ENCODE measurements around the gene CNGA2.

CNGA2 gene

DNA sequence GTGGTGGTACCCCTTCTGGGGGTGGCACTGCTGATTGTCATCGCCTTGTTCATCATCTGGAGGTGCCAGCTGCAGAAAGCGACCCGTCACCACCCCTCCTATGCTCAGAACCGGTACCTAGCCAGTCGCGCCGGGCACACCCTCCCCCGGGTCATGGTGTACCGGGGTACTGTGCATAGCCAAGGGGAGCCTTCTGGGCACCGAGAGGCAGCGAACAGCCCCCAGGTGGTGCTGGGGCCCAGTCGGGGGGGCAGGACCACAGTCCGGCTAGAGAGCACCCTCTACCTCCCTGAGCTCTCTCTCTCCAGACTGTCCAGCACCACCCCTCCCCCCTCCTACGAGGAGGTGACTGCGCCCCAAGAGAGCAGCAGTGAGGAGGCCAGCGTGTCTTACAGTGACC is 34.0 kb upstream of the CNGA2 start:
- Histone ChIP-seq H3K27me3 (ENCODE audit: control insufficient read depth, insufficient read depth, low read length) (peaks cover 9% of the 10 kb centered on the region), H3K9me3 (ENCODE audit: control insufficient read depth, low read depth, low read length) (no peaks in the 10 kb centered on the region), H3K9ac (ENCODE audit: low read length) (no peak overlapping the region), H3K4me3 (ENCODE audit: low read length) (no peak overlapping the region), H3K36me3 (ENCODE audit: control insufficient read depth, low read depth, low read length) (no peaks in the 10 kb centered on the region), H3K27ac (ENCODE audit: low read length) (no peak overlapping the region), H3K4me1 (ENCODE audit: control insufficient read depth, low read depth, low read length) (no peaks in the 10 kb centered on the region)

DNA sequence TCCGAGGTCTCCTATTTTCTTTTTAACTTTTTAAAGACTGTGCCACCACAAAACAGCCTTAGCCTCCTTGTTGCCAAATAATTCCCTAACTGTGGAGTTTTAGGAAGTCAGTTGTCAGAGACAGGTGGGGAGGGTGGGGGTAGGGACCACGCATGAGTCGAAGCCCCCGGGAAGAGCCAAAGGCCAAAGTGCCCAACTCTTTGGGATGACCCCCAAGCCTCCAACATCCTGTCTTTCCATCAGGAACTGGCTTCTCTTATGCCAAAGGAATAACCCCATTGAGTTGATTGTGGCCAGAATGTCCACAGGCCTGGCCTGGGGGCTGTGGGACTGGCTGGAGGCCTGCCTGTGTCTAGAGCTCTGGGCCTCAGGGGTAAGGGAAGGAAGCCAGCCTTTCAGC is 33.5 kb upstream of the CNGA2 start:
- Histone ChIP-seq H3K9ac (ENCODE audit: low read length) (no peak overlapping the region), H3K4me1 (ENCODE audit: control insufficient read depth, low read depth, low read length) (no peaks in the 10 kb centered on the region), H3K36me3 (ENCODE audit: control insufficient read depth, low read depth, low read length) (no peaks in the 10 kb centered on the region), H3K9me3 (ENCODE audit: control insufficient read depth, low read depth, low read length) (no peaks in the 10 kb centered on the region), H3K27me3 (ENCODE audit: control insufficient read depth, insufficient read depth, low read length) (peaks cover 4% of the 10 kb centered on the region), H3K4me3 (ENCODE audit: low read length) (no peak overlapping the region), H3K27ac (ENCODE audit: low read length) (no peak overlapping the region)

DNA sequence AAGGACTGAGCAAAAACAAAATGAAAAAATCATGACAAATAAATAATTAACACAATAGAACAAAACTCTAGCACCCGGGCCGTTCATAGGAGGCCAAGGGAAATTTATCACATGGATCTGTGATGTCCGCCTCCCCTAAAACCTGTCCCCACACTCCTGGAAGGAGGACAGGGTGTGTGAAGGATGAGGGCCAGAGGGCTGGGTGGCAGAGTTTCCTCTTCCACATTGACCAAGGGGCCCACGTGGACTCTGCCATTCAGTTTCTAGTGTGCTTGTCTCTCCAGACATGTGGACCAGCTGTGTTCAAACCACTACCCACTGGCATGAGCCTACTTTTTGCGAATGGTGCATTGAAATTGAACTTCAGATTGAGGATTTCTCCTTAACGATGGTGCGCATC is 33.0 kb upstream of the CNGA2 start:
- Histone ChIP-seq H3K4me1 (ENCODE audit: control insufficient read depth, low read depth, low read length) (no peaks in the 10 kb centered on the region), H3K36me3 (ENCODE audit: control insufficient read depth, low read depth, low read length) (no peaks in the 10 kb centered on the region), H3K4me3 (ENCODE audit: low read length) (no peak overlapping the region), H3K9ac (ENCODE audit: low read length) (no peak overlapping the region), H3K27ac (ENCODE audit: low read length) (no peak overlapping the region), H3K27me3 (ENCODE audit: control insufficient read depth, insufficient read depth, low read length) (no peaks in the 10 kb centered on the region), H3K9me3 (ENCODE audit: control insufficient read depth, low read depth, low read length) (no peaks in the 10 kb centered on the region)

DNA sequence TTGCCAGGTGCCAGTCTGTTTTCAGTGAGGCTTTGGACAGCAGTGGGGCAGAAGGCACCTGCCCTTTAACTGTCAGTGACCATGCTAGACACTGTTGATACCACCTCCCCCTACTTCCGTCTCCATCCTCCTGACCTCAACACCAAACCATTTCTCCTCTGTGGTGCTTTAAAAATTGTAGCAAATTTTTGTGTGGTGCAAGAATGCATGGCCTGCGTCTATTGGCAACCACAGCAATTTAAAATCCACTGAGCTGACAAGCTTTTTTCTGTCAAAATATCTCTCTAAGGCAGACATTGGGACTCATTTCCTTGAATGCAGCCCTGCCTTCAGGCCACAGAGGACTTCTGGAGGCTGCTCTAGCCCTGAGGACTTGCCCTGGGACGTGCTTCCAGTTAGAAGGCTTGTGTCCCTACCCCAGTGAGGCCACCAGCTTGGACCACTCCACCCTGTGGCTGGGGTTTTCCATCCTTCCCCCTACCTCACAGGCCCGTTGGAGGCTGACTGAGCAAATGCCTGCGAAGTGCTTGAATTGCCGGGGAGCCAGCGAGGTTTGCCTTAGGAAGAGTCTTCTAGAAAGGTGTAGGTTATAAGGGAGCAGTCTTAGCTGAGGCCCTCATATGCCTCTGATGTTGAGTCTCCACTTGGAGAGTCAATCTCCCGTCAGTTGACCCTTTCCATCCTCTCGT is 32.4 kb upstream of the CNGA2 start:
- Histone ChIP-seq H3K4me1 (ENCODE audit: control insufficient read depth, low read depth, low read length) (no peaks in the 10 kb centered on the region), H3K27ac (ENCODE audit: low read length) (no peak overlapping the region), H3K9ac (ENCODE audit: low read length) (no peak overlapping the region), H3K27me3 (ENCODE audit: control insufficient read depth, insufficient read depth, low read length) (no peaks in the 10 kb centered on the region), H3K36me3 (ENCODE audit: control insufficient read depth, low read depth, low read length) (no peaks in the 10 kb centered on the region), H3K4me3 (ENCODE audit: low read length) (no peak overlapping the region), H3K9me3 (ENCODE audit: control insufficient read depth, low read depth, low read length) (no peaks in the 10 kb centered on the region)

DNA sequence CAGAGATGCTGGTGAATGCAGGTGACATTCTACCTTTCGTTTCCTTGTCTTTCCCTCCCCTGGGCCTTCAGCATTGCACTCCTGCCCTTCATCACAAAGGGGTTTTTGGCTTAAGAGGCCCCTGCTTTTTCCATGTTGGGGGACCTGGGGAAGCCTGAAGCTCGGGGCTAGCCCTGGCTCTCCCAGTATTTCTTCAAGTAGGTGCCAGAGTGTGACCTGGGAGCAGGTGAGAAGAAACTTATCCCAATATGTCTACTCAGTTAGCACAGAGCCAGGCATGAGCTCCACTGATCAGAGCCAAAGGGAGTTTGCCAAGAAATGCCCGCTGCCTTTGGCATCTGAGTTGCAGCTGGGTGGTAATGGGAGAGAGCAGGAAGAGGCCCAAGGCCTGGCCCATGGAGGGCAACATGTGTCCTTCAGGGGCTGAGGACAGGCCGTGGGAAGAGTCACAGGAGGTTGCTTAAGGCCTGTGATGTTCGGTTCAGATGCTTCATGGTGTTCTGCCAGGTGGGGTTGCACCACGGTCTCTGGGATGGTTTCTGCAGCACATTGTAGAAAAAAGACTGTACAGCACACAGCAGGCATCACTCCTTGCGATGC is 31.7 kb upstream of the CNGA2 start:
- Histone ChIP-seq H3K9ac (ENCODE audit: low read length) (no peak overlapping the region), H3K27me3 (ENCODE audit: control insufficient read depth, insufficient read depth, low read length) (no peaks in the 10 kb centered on the region), H3K9me3 (ENCODE audit: control insufficient read depth, low read depth, low read length) (no peaks in the 10 kb centered on the region), H3K4me3 (ENCODE audit: low read length) (no peak overlapping the region), H3K36me3 (ENCODE audit: control insufficient read depth, low read depth, low read length) (no peaks in the 10 kb centered on the region), H3K27ac (ENCODE audit: low read length) (no peak overlapping the region), H3K4me1 (ENCODE audit: control insufficient read depth, low read depth, low read length) (no peaks in the 10 kb centered on the region)

DNA sequence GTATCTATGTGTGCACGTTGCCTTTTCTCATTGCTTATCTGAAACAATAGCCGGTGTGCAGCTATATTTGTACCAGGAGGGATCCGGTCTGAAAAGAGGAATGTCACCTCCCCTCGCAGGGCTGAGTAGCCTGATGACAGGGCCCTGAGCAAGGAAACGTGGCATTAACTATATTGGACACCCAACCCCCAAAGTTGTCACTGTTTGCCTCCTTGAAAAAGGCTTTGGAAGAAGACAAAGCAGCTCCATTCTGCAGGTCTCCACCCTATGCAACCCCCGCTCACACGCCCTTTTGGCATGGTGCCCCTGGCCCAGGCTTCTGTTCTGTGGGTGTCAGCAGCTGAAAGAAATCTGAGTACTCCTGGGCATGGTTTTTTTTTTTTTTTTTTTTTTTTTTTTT is 31.1 kb upstream of the CNGA2 start:
- Histone ChIP-seq H3K9me3 (ENCODE audit: control insufficient read depth, low read depth, low read length) (no peaks in the 10 kb centered on the region), H3K36me3 (ENCODE audit: control insufficient read depth, low read depth, low read length) (no peaks in the 10 kb centered on the region), H3K4me1 (ENCODE audit: control insufficient read depth, low read depth, low read length) (no peaks in the 10 kb centered on the region), H3K9ac (ENCODE audit: low read length) (no peak overlapping the region), H3K27me3 (ENCODE audit: control insufficient read depth, insufficient read depth, low read length) (no peaks in the 10 kb centered on the region), H3K27ac (ENCODE audit: low read length) (no peak overlapping the region), H3K4me3 (ENCODE audit: low read length) (no peak overlapping the region)

DNA sequence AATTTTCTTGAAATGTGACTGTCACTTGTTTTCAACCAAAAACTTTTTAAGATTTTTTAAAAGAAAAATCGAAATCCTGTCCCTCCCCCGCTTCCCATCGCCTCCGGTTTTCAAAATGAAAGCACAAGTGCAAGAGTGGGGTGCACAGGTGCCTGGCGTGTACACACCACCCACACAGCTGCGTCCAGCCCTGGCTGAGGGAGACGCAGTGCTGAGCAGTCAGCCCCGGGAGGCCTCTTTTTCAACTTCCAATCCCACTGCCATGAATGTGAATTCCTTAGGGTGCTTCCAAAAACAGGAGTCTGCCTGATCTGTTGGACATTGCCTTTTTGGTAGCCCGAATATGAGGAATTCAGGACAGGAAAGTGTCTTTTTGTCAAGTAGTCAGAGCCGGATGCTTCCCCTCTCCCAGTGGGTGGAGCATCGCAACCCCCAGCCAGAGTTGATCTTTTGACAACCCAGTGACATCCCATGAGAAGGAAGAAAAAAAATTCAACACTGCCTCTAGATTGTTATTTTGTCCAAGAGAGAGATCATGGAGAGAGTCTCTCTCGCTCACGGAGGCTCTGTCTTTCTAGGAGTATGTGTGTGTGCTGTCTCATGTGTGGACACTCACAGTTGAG is 30.4 kb upstream of the CNGA2 start:
- H3K27me3 ChIP-seq (ENCODE audit: control insufficient read depth, insufficient read depth, low read length), result no peaks in the 10 kb centered on the region
- H3K9me3 ChIP-seq (ENCODE audit: control insufficient read depth, low read depth, low read length), result no peaks in the 10 kb centered on the region

DNA sequence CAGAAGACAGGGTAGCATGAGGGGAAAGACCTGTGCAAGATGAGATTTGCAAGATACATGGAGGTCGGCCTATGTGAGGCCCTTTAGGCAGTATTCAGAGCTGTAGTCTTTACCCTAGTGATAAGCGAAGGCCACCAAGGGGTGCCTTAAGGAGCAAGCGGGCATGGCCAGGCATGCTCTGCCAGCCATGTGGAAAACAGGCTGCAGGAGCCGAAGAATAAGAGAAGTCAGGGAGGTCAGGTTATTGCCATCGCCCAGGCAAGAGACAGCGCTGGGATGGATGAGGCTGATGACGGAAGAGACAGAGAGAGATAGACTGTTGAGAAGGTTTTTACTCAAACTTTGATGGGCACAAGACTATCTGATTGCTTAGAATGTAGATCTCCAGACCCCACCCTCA is 25.7 kb upstream of the CNGA2 start:
- H3K4me3 ChIP-seq (ENCODE audit: low read length), result no peak overlapping the region
- H3K9ac ChIP-seq (ENCODE audit: low read length), result no peak overlapping the region
- H3K36me3 ChIP-seq (ENCODE audit: control insufficient read depth, low read depth, low read length), result no peaks in the 10 kb centered on the region
- no peaks in the 10 kb centered on the region for H3K27me3 ChIP-seq (ENCODE audit: control insufficient read depth, insufficient read depth, low read length)
- no peak overlapping the region for H3K27ac ChIP-seq (ENCODE audit: low read length)
- H3K9me3 ChIP-seq (ENCODE audit: control insufficient read depth, low read depth, low read length), result peaks cover 3% of the 10 kb centered on the region
- H3K4me1 ChIP-seq (ENCODE audit: control insufficient read depth, low read depth, low read length), result no peaks in the 10 kb centered on the region

More for the DNA sequence above, 30.4 kb upstream of the CNGA2 start:
- no peaks in the 10 kb centered on the region for H3K36me3 ChIP-seq (ENCODE audit: control insufficient read depth, low read depth, low read length)
- no peaks in the 10 kb centered on the region for H3K4me1 ChIP-seq (ENCODE audit: control insufficient read depth, low read depth, low read length)
- no peak overlapping the region for H3K9ac ChIP-seq (ENCODE audit: low read length)
- H3K27ac ChIP-seq (ENCODE audit: low read length), result no peak overlapping the region
- H3K4me3 ChIP-seq (ENCODE audit: low read length), result no peak overlapping the region

DNA sequence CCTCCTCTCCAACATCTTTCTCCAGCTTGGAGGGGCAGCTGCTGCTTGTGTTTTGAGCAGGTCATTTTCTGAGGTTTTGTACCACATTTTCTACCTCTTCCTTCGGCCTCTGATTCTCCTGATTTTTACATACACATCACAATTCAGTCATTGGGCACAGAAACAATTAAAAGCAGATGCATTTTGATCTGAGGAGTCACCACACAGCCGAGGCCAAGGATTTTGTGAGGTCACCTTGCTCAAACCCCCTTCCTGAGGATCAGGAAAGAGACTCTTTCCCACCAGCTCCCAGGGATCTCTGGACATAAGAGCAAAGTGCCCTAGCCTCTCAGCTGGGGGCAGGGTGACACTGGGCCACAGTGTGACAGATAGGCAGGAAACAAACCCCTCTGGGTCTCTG is 24.1 kb upstream of the CNGA2 start:
- peaks cover 3% of the 10 kb centered on the region for H3K9me3 ChIP-seq (ENCODE audit: control insufficient read depth, low read depth, low read length)

DNA sequence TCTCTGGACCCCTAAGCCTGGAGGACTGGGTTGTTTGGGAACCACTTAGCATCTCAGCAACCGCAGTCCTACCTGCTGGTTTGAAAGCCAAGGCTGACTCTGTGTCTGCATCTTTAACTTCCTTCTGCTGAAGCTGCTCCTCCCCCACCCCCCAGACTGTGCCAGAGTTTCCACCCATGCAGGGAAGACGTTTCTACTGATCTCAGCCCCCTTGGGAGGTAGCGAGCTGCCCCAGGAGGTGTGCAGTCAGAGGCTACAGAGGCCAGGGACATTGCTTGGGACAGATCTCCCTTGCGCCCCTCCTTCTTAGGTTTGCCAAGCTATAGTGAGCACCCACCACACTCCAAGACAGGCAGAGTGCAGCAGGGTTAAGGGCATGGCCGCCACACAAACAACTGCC is 23.4 kb upstream of the CNGA2 start:
- Histone ChIP-seq H3K4me3 (ENCODE audit: low read length) (no peak overlapping the region), H3K9ac (ENCODE audit: low read length) (no peak overlapping the region), H3K36me3 (ENCODE audit: control insufficient read depth, low read depth, low read length) (no peaks in the 10 kb centered on the region), H3K27ac (ENCODE audit: low read length) (no peak overlapping the region), H3K9me3 (ENCODE audit: control insufficient read depth, low read depth, low read length) (peaks cover 4% of the 10 kb centered on the region), H3K27me3 (ENCODE audit: control insufficient read depth, insufficient read depth, low read length) (no peaks in the 10 kb centered on the region), H3K4me1 (ENCODE audit: control insufficient read depth, low read depth, low read length) (no peaks in the 10 kb centered on the region)

More for the DNA sequence above, 24.1 kb upstream of the CNGA2 start:
- Histone ChIP-seq H3K36me3 (ENCODE audit: control insufficient read depth, low read depth, low read length) (no peaks in the 10 kb centered on the region), H3K9ac (ENCODE audit: low read length) (no peak overlapping the region), H3K4me3 (ENCODE audit: low read length) (no peak overlapping the region), H3K27me3 (ENCODE audit: control insufficient read depth, insufficient read depth, low read length) (no peaks in the 10 kb centered on the region), H3K27ac (ENCODE audit: low read length) (no peak overlapping the region), H3K4me1 (ENCODE audit: control insufficient read depth, low read depth, low read length) (no peaks in the 10 kb centered on the region)

DNA sequence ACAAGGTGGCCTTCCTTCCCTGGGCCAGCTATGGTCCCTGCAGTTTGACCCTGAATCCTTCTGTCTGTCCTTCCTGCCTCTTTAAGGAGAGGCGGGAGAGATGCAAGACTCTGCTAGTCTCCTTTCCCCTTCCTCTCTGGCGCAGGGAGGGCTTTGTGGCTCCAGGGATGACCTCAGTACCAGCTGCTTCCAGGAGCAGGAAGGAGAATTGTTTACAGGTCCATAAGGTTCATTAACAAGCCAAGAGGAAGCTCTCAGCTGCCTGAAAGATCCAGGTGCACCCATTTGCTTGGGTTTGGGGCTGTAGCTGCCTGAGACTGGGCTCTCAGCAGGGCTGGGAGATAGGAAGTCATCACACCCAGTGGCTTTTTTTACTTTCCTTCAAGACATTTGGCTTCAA is 22.8 kb upstream of the CNGA2 start:
- H3K9ac ChIP-seq (ENCODE audit: low read length), result no peak overlapping the region
- H3K27ac ChIP-seq (ENCODE audit: low read length), result no peak overlapping the region
- H3K27me3 ChIP-seq (ENCODE audit: control insufficient read depth, insufficient read depth, low read length), result no peaks in the 10 kb centered on the region
- no peaks in the 10 kb centered on the region for H3K4me1 ChIP-seq (ENCODE audit: control insufficient read depth, low read depth, low read length)
- peaks cover 10% of the 10 kb centered on the region for H3K9me3 ChIP-seq (ENCODE audit: control insufficient read depth, low read depth, low read length)
- no peak overlapping the region for H3K4me3 ChIP-seq (ENCODE audit: low read length)
- H3K36me3 ChIP-seq (ENCODE audit: control insufficient read depth, low read depth, low read length), result no peaks in the 10 kb centered on the region

DNA sequence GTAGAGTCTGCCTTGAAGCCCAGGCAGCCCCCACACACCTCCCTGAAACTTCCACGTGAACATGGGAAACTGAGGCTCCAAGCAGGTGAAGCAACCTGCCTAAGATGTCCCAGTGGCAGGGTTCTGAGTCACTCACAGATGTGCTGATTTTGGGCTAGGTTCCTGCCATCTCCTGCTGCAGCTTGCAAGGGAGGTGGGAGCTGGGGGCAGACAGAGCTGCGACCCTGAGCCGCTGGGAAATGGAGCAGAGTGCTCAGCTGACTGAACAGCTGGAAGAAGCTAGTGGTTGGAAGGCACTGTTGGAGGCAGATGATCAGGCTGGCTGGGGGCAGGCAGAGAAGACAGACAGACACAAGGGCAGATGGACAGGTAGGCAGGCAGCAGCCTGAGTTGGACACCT is 22.3 kb upstream of the CNGA2 start:
- Histone ChIP-seq H3K9me3 (ENCODE audit: control insufficient read depth, low read depth, low read length) (peaks cover 13% of the 10 kb centered on the region), H3K4me1 (ENCODE audit: control insufficient read depth, low read depth, low read length) (no peaks in the 10 kb centered on the region), H3K27ac (ENCODE audit: low read length) (no peak overlapping the region), H3K27me3 (ENCODE audit: control insufficient read depth, insufficient read depth, low read length) (no peaks in the 10 kb centered on the region), H3K9ac (ENCODE audit: low read length) (no peak overlapping the region), H3K36me3 (ENCODE audit: control insufficient read depth, low read depth, low read length) (no peaks in the 10 kb centered on the region), H3K4me3 (ENCODE audit: low read length) (no peak overlapping the region)

Measured in iPS-18a (cell line).